ENCODE results near the gene CADPS.

The CADPS gene

GRCh38 chr3:62502315-62503300, 372.6 kb downstream of the CADPS start:
- no peak for TF ChIP-seq CTCF (IDR thresholded peaks at IDR 0.05; ENCODE audit: low read length)
- no peak for TF ChIP-seq EZH2 (IDR thresholded peaks at IDR 0.05; ENCODE audit: borderline replicate concordance, low read length)
- Histone ChIP-seq H3K4me3 (ENCODE audit: low read depth, low read length, poor library complexity, severe bottlenecking) (no peak overlapping the region), H3K79me2 (ENCODE audit: insufficient read depth, low read length) (no peaks in the 10 kb centered on the region), H3K4me1 (ENCODE audit: insufficient read depth, low read length, severe bottlenecking) (no peaks in the 10 kb centered on the region), H3K36me3 (ENCODE audit: insufficient read depth, low read length) (no peaks in the 10 kb centered on the region), H3K27ac (ENCODE audit: low read depth, low read length, poor library complexity, severe bottlenecking) (no peak overlapping the region), H4K20me1 (ENCODE audit: insufficient read depth, low read length) (no peaks in the 10 kb centered on the region), H3K9me3 (ENCODE audit: low read length) (no peaks in the 10 kb centered on the region), H3K9me2 (ENCODE audit: low read depth, low read length) (no peaks in the 10 kb centered on the region), H3K27me3 (ENCODE audit: insufficient read depth, low read length) (no peaks in the 10 kb centered on the region), H3K9ac (ENCODE audit: low read length) (no peak overlapping the region), H3K4me2 (ENCODE audit: low read length) (no peak overlapping the region), H2AFZ (ENCODE audit: low read length) (no peak overlapping the region), H3F3A (ENCODE audit: insufficient read depth, low read length) (no peaks in the 10 kb centered on the region)

- no peaks in the 10 kb centered on the region for H3K36me3 ChIP-seq (ENCODE audit: insufficient read depth, low read length)
- H3K9me2 ChIP-seq (ENCODE audit: low read depth, low read length) = no peaks in the 10 kb centered on the region
- no peaks in the 10 kb centered on the region for H3K9me3 ChIP-seq (ENCODE audit: low read length)
- H3K79me2 ChIP-seq (ENCODE audit: insufficient read depth, low read length) = no peaks in the 10 kb centered on the region
- no peak overlapping the region for H3K9ac ChIP-seq (ENCODE audit: low read length)
- no peak for TF ChIP-seq EZH2 (IDR thresholded peaks at IDR 0.05; ENCODE audit: borderline replicate concordance, low read length)
- no peak for TF ChIP-seq CTCF (IDR thresholded peaks at IDR 0.05; ENCODE audit: low read length)
- no peak overlapping the region for H3K4me2 ChIP-seq (ENCODE audit: low read length)
- no peaks in the 10 kb centered on the region for H3K27me3 ChIP-seq (ENCODE audit: insufficient read depth, low read length)
- no peak overlapping the region for H2AFZ ChIP-seq (ENCODE audit: low read length)
- H3K27ac ChIP-seq (ENCODE audit: low read depth, low read length, poor library complexity, severe bottlenecking) = no peak overlapping the region
- H4K20me1 ChIP-seq (ENCODE audit: insufficient read depth, low read length) = no peaks in the 10 kb centered on the region
- no peaks in the 10 kb centered on the region for H3K4me1 ChIP-seq (ENCODE audit: insufficient read depth, low read length, severe bottlenecking)
- H3K4me3 ChIP-seq (ENCODE audit: low read depth, low read length, poor library complexity, severe bottlenecking) = no peak overlapping the region
- H3F3A ChIP-seq (ENCODE audit: insufficient read depth, low read length) = no peaks in the 10 kb centered on the region
Measured at GRCh38 chr3:62501289-62501668, 373.9 kb downstream of the CADPS start.

- Histone ChIP-seq H3K27ac (ENCODE audit: low read depth, low read length, poor library complexity, severe bottlenecking) (no peak overlapping the region), H3K27me3 (ENCODE audit: insufficient read depth, low read length) (no peaks in the 10 kb centered on the region), H3K4me1 (ENCODE audit: insufficient read depth, low read length, severe bottlenecking) (no peaks in the 10 kb centered on the region), H3K9ac (ENCODE audit: low read length) (no peak overlapping the region), H2AFZ (ENCODE audit: low read length) (no peak overlapping the region), H3K4me2 (ENCODE audit: low read length) (no peak overlapping the region), H3K36me3 (ENCODE audit: insufficient read depth, low read length) (no peaks in the 10 kb centered on the region), H3F3A (ENCODE audit: insufficient read depth, low read length) (no peaks in the 10 kb centered on the region), H3K4me3 (ENCODE audit: low read depth, low read length, poor library complexity, severe bottlenecking) (no peak overlapping the region), H3K79me2 (ENCODE audit: insufficient read depth, low read length) (no peaks in the 10 kb centered on the region), H3K9me2 (ENCODE audit: low read depth, low read length) (no peaks in the 10 kb centered on the region), H3K9me3 (ENCODE audit: low read length) (no peaks in the 10 kb centered on the region), H4K20me1 (ENCODE audit: insufficient read depth, low read length) (no peaks in the 10 kb centered on the region)
- TF ChIP-seq CTCF (IDR thresholded peaks at IDR 0.05; ENCODE audit: low read length) = no peak
- TF ChIP-seq EZH2 (IDR thresholded peaks at IDR 0.05; ENCODE audit: borderline replicate concordance, low read length) = no peak
Measured at GRCh38 chr3:62500556-62501288, 374.5 kb downstream of the CADPS start.

All from OCI-LY1 (cell line).